Measurements from ENCODE around the gene BLOC1S5. TPM values are rescaled to one million over a fixed set of nuclear protein-coding genes. Genes with fewer than 3 reads are reported as not detected.

Gene BLOC1S5
- total and polyA plus RNA-seq, 2 of the 8 experiments (the other 6 are each of a cell fraction or from before 2014, with no cell fraction given) = 3.4 to 17.2 TPM

DNA sequence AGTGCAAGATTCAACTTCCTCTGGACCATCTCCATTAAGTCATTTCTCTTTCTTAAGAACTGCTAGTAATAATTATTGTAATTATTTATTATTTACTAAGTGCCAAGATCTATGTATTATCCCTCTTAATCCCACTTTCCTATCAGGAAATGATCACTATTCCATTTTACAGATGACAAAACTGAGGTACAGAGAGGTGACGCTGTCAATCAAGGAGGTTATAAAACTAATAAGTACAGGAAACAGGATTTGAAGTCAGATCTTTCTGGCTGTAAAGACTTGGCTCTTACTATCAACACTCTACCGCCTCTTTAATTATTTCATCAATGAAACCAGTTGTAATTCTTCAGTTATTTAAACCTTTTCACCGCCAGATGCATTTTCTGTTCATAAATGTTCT lies 37.4 kb downstream of the BLOC1S5 start:
- H3K27ac ChIP-seq (ENCODE audit: low read depth, low read length) = no peak overlapping the region
- H4K91ac ChIP-seq (replicated peaks; ENCODE audit: insufficient read length, low read length) = no peak overlapping the region
- H2BK5ac ChIP-seq (ENCODE audit: low read depth, low read length) = no peak overlapping the region
- no peak overlapping the region for H2AFZ ChIP-seq (ENCODE audit: low read length)
- H2BK12ac ChIP-seq (ENCODE audit: low read depth, low read length) = no peak overlapping the region
- FAIRE-seq = no peak
- no peak for DNase-seq (ENCODE audit: low read depth in 1 of 2, low spot score in 2 of 2)
- H3K4ac ChIP-seq (replicated peaks; ENCODE audit: insufficient read length, low read depth, low read length) = no peak overlapping the region
- H3K4me3 ChIP-seq (ENCODE audit: extremely low read depth in 1 of 4, insufficient read depth in 2 of 4, low read depth in 3 of 4, low read length in 4 of 4) = no peak overlapping the region
- H3K36me3 ChIP-seq (ENCODE audit: control insufficient read depth in 2 of 4, insufficient read depth in 4 of 4, low read length in 3 of 4) = no peaks in the 10 kb centered on the region; a peak in 1 of 8 replicates
- no peak overlapping the region for H2BK120ac ChIP-seq (replicated peaks; ENCODE audit: low read depth, low read length)
- H3K14ac ChIP-seq (ENCODE audit: insufficient read length) = no peak overlapping the region
- 79% methylated on average over 3 of the region's 3 CpGs; no CpG with 5 or more reads in 1 of the 2 experiments for WGBS, 2 experiments (ENCODE audit: extremely low coverage in 1 of 2, insufficient coverage in 1 of 2, insufficient read length in 1 of 2, insufficient replicate concordance in 2 of 2, low coverage in 1 of 2, low lambda C conversion rate in 2 of 2, missing lambda C conversion rate in 1 of 2)
- H2BK20ac ChIP-seq (ENCODE audit: low read length) = no peak overlapping the region
- no peak overlapping the region for H3K4me2 ChIP-seq (ENCODE audit: insufficient read depth in 1 of 2, low read depth in 2 of 2, low read length in 2 of 2)
- no peaks in the 10 kb centered on the region for H3K27me3 ChIP-seq (replicated peaks in 1 of 4; ENCODE audit: control insufficient read depth in 3 of 4, extremely low read depth in 1 of 4, insufficient read depth in 3 of 4, low read length in 3 of 4)
- no peak overlapping the region for H4K8ac ChIP-seq (ENCODE audit: extremely low read depth, insufficient read depth, low read length)
- H2AK5ac ChIP-seq (ENCODE audit: low read depth, low read length) = no peak overlapping the region
- H2BK15ac ChIP-seq (ENCODE audit: low read length) = no peak overlapping the region
- H3K79me2 ChIP-seq (ENCODE audit: control insufficient read depth in 1 of 2, insufficient read depth in 2 of 2, low read length in 2 of 2) = peaks cover 0 to 22% of the 10 kb centered on the region in 2 experiments; a peak in 2 of 4 replicates
- H3K9ac ChIP-seq (replicated peaks in 1 of 4; ENCODE audit: extremely low read depth in 1 of 4, low read depth in 3 of 4, low read length in 3 of 4) = no peak overlapping the region
- H3K23me2 ChIP-seq (ENCODE audit: low read depth, low read length) = no peaks in the 10 kb centered on the region
- H3K79me1 ChIP-seq (ENCODE audit: low read depth, low read length) = peaks cover 2% of the 10 kb centered on the region; the same call in 1 of the 2 replicates
- H3K4me1 ChIP-seq (replicated peaks in 1 of 4; ENCODE audit: control insufficient read depth in 3 of 4, insufficient read depth in 4 of 4, low read length in 3 of 4) = peaks cover 0 to 6% (median 3%) of the 10 kb centered on the region in 4 experiments; a peak in 2 of 7 replicates
- POLR2A ChIA-PET (ENCODE audit: partially characterized antibody) = no interaction called here
- CTCF ChIA-PET (ENCODE audit: partially characterized antibody) = no interaction called here
- H3K9me3 ChIP-seq (ENCODE audit: insufficient read depth in 2 of 2, low read depth in 1 of 2, low read length in 1 of 2) = no peaks in the 10 kb centered on the region
- H4K5ac ChIP-seq (ENCODE audit: insufficient read length, low read depth, low read length) = no peak overlapping the region
- H3K18ac ChIP-seq (ENCODE audit: extremely low read depth, low read length) = no peak overlapping the region
- H4K20me1 ChIP-seq (replicated peaks in 1 of 2; ENCODE audit: control insufficient read depth in 1 of 2, insufficient read depth in 2 of 2, low read length in 2 of 2) = peaks cover 0 to 2% of the 10 kb centered on the region in 2 experiments
- no peak overlapping the region for H3K56ac ChIP-seq (replicated peaks; ENCODE audit: insufficient read length, low read depth, low read length)
- no peak overlapping the region for H3K23ac ChIP-seq (ENCODE audit: insufficient read length)
- no peak for TF ChIP-seq CEBPB (IDR thresholded peaks at IDR 0.05; ENCODE audit: low read depth, low read length)
- no peak for TF ChIP-seq SIRT6 (IDR thresholded peaks at IDR 0.05; ENCODE audit: low read length)
- no peak for TF ChIP-seq TEAD4 (IDR thresholded peaks at IDR 0.05; ENCODE audit: low read depth, low read length)
- TF ChIP-seq POU5F1 (IDR thresholded peaks at IDR 0.05; ENCODE audit: low read depth, low read length) = no peak
- no peak for TF ChIP-seq SP4 (IDR thresholded peaks at IDR 0.05; ENCODE audit: low read length)
- TF ChIP-seq USF2 (IDR thresholded peaks at IDR 0.05; ENCODE audit: low read length) = no peak
- TF ChIP-seq SIN3A (conservative IDR thresholded peaks at IDR 0.05 in 1 of 2, IDR thresholded peaks at IDR 0.05 in 1 of 2; ENCODE audit: low read depth in 1 of 2, low read length in 2 of 2) = no peak
- TF ChIP-seq ATF2 (IDR thresholded peaks at IDR 0.05; ENCODE audit: low read length) = no peak
- TF ChIP-seq EP300 (IDR thresholded peaks at IDR 0.05; ENCODE audit: borderline replicate concordance in 1 of 2, low read depth in 2 of 2, low read length in 2 of 2) = no peak
- no peak for TF ChIP-seq SIX5 (IDR thresholded peaks at IDR 0.05; ENCODE audit: low read depth, low read length)
- no peak for TF ChIP-seq HDAC6 (IDR thresholded peaks at IDR 0.05; ENCODE audit: low read depth, low read length)
- no peak for TF ChIP-seq SP2 (IDR thresholded peaks at IDR 0.05; ENCODE audit: low read length)
